Adrenal gland (tissue), 5 donors: ENCODE data around the gene MITF.

Experiments
- POLR2A ChIP-seq, 2 donors: fragments of 450-650 bp; IDR thresholded peaks; one replicate each; pipeline ENCODE4 v1.6.1; 2017; ENCODE audit warnings: antibody characterized with exemption in 2 of 2, mild to moderate bottlenecking in 2 of 2, moderate library complexity in 1 of 2
- TF ChIP-seq, protein P1 (sequence below), 6 experiments: fragments of 450-650 bp in 4 of 6; fragments of 200-600 bp in 2 of 6; sonication (generic) in 1 of 6; IDR thresholded peaks; 1 replicate in 5 of 6; 2 replicates in 1 of 6; pipeline versions ENCODE4 v1.5.1 to v1.8.0; 2016 to 2021; ENCODE audit warnings: antibody characterized with exemption in 6 of 6, mild to moderate bottlenecking in 2 of 6, moderate library complexity in 1 of 6
- donor health status: DM: no; HTN: no; CAD: no.

DNA sequence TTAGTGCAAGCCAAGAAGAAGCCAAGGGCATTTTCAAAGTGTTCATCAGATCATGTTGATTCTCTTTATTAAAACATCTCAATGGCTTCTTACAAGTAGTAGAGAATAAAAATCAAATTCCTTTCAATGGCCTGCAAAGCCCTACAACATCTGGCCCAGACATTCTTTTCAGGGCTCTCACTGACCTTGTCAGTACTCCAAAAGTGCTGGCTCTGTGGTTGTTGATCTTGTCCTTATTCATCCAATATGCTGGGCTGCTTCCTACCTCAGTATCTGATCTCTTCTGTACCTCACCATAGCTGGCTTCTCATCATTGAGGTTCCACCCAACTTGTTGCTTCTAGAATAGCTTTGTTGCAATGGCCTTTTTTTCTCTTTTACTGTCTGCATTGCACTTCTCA, 186.2 kb downstream of the MITF start:
- TF ChIP-seq, protein P1, sequence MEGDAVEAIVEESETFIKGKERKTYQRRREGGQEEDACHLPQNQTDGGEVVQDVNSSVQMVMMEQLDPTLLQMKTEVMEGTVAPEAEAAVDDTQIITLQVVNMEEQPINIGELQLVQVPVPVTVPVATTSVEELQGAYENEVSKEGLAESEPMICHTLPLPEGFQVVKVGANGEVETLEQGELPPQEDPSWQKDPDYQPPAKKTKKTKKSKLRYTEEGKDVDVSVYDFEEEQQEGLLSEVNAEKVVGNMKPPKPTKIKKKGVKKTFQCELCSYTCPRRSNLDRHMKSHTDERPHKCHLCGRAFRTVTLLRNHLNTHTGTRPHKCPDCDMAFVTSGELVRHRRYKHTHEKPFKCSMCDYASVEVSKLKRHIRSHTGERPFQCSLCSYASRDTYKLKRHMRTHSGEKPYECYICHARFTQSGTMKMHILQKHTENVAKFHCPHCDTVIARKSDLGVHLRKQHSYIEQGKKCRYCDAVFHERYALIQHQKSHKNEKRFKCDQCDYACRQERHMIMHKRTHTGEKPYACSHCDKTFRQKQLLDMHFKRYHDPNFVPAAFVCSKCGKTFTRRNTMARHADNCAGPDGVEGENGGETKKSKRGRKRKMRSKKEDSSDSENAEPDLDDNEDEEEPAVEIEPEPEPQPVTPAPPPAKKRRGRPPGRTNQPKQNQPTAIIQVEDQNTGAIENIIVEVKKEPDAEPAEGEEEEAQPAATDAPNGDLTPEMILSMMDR (IDR thresholded peaks at IDR 0.05) = no peak
- no peak for TF ChIP-seq POLR2A (IDR thresholded peaks at IDR 0.05)
